Upper lobe of left lung (tissue), 4 donors: ENCODE data around the gene SH2B2.
"Not testable (repeated sequence)": the region's sequence is repeated elsewhere in the genome, so short reads cannot be mapped to it uniquely, and the experiment has no call there.

ENCODE experiments used
- CTCF ChIP-seq, 6 experiments: fragments of 450-650 bp in 4 of 6; fragments of 200-600 bp in 2 of 6; sonication (generic) in 2 of 6; IDR thresholded peaks; one replicate each; pipeline ENCODE4 v1.5.1; 2016 to 2019; ENCODE audit warnings: antibody characterized with exemption in 6 of 6
- POLR2AphosphoS5 ChIP-seq, 2 donors: sonication (generic); formaldehyde crosslinking; IDR thresholded peaks; one replicate each; pipeline ENCODE4 v1.5.1; 2017; ENCODE audit warnings: antibody characterized with exemption in 2 of 2

DNA sequence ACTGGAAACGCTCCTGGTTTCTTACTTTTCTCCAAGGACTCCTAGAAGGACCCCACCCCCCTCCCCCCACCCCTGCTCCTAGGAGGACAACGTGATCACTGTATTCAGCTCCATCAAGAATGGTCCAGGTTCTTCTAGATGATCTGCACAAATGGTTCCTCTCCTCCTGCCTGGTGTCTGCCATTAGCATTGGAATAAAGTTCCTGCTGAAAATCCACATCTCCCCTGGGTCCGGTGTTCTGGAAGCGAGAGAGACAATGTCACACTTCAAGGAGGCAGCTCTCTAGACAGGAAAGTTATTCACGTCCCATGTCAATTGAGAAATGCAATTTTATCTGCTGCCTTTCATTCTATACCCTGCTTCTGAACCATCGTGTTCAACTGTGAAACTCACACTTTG is 60.3 kb downstream of the SH2B2 start:
- TF ChIP-seq CTCF, POLR2AphosphoS5 (IDR thresholded peaks at IDR 0.05): not testable (repeated sequence)
